Liver (tissue), 4 donors: ENCODE data around the gene PKP1. TPM values are rescaled to one million over a fixed set of nuclear protein-coding genes. Genes with fewer than 3 reads are reported as not detected.

Experiments
- polyA plus RNA-seq, 2 donors: library from polyadenylated mRNA; stranded (reverse) in 1 of 2; unstranded in 1 of 2; fragments of 200-250 nt in 1 of 2; fragments of >200 nt in 1 of 2; fragmentation: Nextera tagmentation in 1 of 2; extraction: Ambion mirVana in 1 of 2; gene quantifications; one replicate each; pipeline versions ENCODE4 v1.2.1 to v1.2.3, GENCODE V29; 2013 to 2015
- total RNA-seq, 2 donors: library from RNA; depleted of rRNA; stranded (reverse); fragments of >200 nt; gene quantifications; one replicate each; pipeline ENCODE4 v1.2.3, GENCODE V29; 2014
- donor health status: healthy.
- donor health status: healthy.
- donor health status: healthy.

Gene PKP1
- total and polyA plus RNA-seq, 4 donors = 0.01 TPM; not detected in 3

Other genes starting within 250 kb of the PKP1 start
- gene CACNA1S, start 171.1 kb upstream of the PKP1 start, total RNA-seq = under 1 TPM; under 0.01 to 0.33 TPM
- not detected for gene CACNA1S, start 171.1 kb upstream of the PKP1 start, polyA plus RNA-seq
- gene ASCL5, start 156.3 kb upstream of the PKP1 start, total RNA-seq = not detected
- gene ASCL5, start 156.3 kb upstream of the PKP1 start, polyA plus RNA-seq = not detected
- 10 to 100 TPM; 30.5 to 59.5 TPM for gene TMEM9, start 129.0 kb upstream of the PKP1 start, total RNA-seq
- gene TMEM9, start 129.0 kb upstream of the PKP1 start, polyA plus RNA-seq = 10 to 100 TPM; 45.0 to 53.0 TPM
- under 1 TPM; 0.08 to 0.14 TPM for gene IGFN1, start 92.7 kb upstream of the PKP1 start, total RNA-seq
- gene IGFN1, start 92.7 kb upstream of the PKP1 start, polyA plus RNA-seq = under 1 TPM in 1 of 2 donors, not detected in 1; 0.03 TPM
- gene TNNT2, start 94.2 kb downstream of the PKP1 start, total RNA-seq = under 1 TPM; 0.17 to 0.28 TPM
- gene TNNT2, start 94.2 kb downstream of the PKP1 start, polyA plus RNA-seq = under 1 TPM in 1 of 2 donors, not detected in 1; 0.25 TPM
- gene LAD1, start 115.8 kb downstream of the PKP1 start, total RNA-seq = 1 to 10 TPM; 3.4 to 4.6 TPM
- gene LAD1, start 115.8 kb downstream of the PKP1 start, polyA plus RNA-seq = 10 to 100 TPM; 12.5 to 13.7 TPM
- under 1 TPM in 1 of 2 donors, not detected in 1; 0.75 TPM for gene TNNI1, start 138.2 kb downstream of the PKP1 start, total RNA-seq
- gene TNNI1, start 138.2 kb downstream of the PKP1 start, polyA plus RNA-seq = under 1 TPM; 0.01 to 0.46 TPM
- gene PHLDA3, start 185.7 kb downstream of the PKP1 start, total RNA-seq = 1 to 10 TPM in 1 of 2 donors, under 1 TPM in 1; 0.67 to 1.4 TPM
- 1 to 10 TPM in 1 of 2 donors, under 1 TPM in 1; 0.36 to 2.2 TPM for gene PHLDA3, start 185.7 kb downstream of the PKP1 start, polyA plus RNA-seq
- 10 to 100 TPM; 42.7 to 96.9 TPM for gene CSRP1, start 223.6 kb downstream of the PKP1 start, total RNA-seq
- 10 to 100 TPM; 49.3 to 87.2 TPM for gene CSRP1, start 223.6 kb downstream of the PKP1 start, polyA plus RNA-seq